Measurements from ENCODE around the gene MED12.

Gene MED12

GRCh38 chrX:71167031-71167781, 48.8 kb downstream of the MED12 start:
- DNase-seq (ENCODE audit: extremely low read depth, low read depth) = no peak
- no peak overlapping the region for H3K4me3 ChIP-seq (replicated peaks; ENCODE audit: low read depth, low read length)
- no peak for TF ChIP-seq CTCF (IDR thresholded peaks at IDR 0.05; ENCODE audit: low read depth, low read length, missing control alignments)

- no peak for TF ChIP-seq CTCF (IDR thresholded peaks at IDR 0.05; ENCODE audit: low read depth, low read length, missing control alignments)
- H3K4me3 ChIP-seq (replicated peaks; ENCODE audit: low read depth, low read length) = no peak overlapping the region
- DNase-seq (ENCODE audit: extremely low read depth, low read depth) = no peak
These were observed 49.7 kb downstream of the MED12 start for GRCh38 chrX:71168134-71168533.

GRCh38 chrX:71169586-71169985, 51.2 kb downstream of the MED12 start:
- no peak for DNase-seq (ENCODE audit: extremely low read depth, low read depth)
- H3K4me3 ChIP-seq (replicated peaks; ENCODE audit: low read depth, low read length) = no peak overlapping the region
- no peak for TF ChIP-seq CTCF (IDR thresholded peaks at IDR 0.05; ENCODE audit: low read depth, low read length, missing control alignments)

GRCh38 chrX:71170660-71171059, 52.3 kb downstream of the MED12 start:
- no peak for TF ChIP-seq CTCF (IDR thresholded peaks at IDR 0.05; ENCODE audit: low read depth, low read length, missing control alignments)
- DNase-seq (ENCODE audit: extremely low read depth, low read depth) = no peak
- no peak overlapping the region for H3K4me3 ChIP-seq (replicated peaks; ENCODE audit: low read depth, low read length)

GRCh38 chrX:71171110-71171801, 52.9 kb downstream of the MED12 start:
- H3K4me3 ChIP-seq (replicated peaks; ENCODE audit: low read depth, low read length) = no peak overlapping the region
- no peak for TF ChIP-seq CTCF (IDR thresholded peaks at IDR 0.05; ENCODE audit: low read depth, low read length, missing control alignments)
- DNase-seq (ENCODE audit: extremely low read depth, low read depth) = no peak

- TF ChIP-seq CTCF (IDR thresholded peaks at IDR 0.05; ENCODE audit: low read depth, low read length, missing control alignments) = no peak
- DNase-seq (ENCODE audit: extremely low read depth, low read depth) = no peak
- H3K4me3 ChIP-seq (replicated peaks; ENCODE audit: low read depth, low read length) = no peak overlapping the region
These were observed 55.0 kb downstream of the MED12 start for GRCh38 chrX:71173440-71173839.

All from HFF-Myc (cell line).